Measurements from ENCODE around the gene CNST.

CNST gene

GRCh38 chr1:246566128-246566812, at the start of gene CNST, which contains the start of gene TFB2M:
CNST (plus strand) TSS chr1:246566456; CDS start chr1:246591563, 25,107 bp downstream.
TFB2M (minus strand) TSS chr1:246566261; CDS start chr1:246566138, 123 bp downstream.
- H3K4me3 ChIP-seq (ENCODE audit: control insufficient read depth, low read depth, low read length) = peak within 1 kb of the TSS; percentile 75
- peak; percentile 97 for DNase-seq (ENCODE audit: low read depth)
- TF ChIP-seq, protein P1, sequence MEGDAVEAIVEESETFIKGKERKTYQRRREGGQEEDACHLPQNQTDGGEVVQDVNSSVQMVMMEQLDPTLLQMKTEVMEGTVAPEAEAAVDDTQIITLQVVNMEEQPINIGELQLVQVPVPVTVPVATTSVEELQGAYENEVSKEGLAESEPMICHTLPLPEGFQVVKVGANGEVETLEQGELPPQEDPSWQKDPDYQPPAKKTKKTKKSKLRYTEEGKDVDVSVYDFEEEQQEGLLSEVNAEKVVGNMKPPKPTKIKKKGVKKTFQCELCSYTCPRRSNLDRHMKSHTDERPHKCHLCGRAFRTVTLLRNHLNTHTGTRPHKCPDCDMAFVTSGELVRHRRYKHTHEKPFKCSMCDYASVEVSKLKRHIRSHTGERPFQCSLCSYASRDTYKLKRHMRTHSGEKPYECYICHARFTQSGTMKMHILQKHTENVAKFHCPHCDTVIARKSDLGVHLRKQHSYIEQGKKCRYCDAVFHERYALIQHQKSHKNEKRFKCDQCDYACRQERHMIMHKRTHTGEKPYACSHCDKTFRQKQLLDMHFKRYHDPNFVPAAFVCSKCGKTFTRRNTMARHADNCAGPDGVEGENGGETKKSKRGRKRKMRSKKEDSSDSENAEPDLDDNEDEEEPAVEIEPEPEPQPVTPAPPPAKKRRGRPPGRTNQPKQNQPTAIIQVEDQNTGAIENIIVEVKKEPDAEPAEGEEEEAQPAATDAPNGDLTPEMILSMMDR (IDR thresholded peaks at IDR 0.05; ENCODE audit: control insufficient read depth, insufficient read depth, low read depth, low read length, missing control alignments) = no peak

DNA sequence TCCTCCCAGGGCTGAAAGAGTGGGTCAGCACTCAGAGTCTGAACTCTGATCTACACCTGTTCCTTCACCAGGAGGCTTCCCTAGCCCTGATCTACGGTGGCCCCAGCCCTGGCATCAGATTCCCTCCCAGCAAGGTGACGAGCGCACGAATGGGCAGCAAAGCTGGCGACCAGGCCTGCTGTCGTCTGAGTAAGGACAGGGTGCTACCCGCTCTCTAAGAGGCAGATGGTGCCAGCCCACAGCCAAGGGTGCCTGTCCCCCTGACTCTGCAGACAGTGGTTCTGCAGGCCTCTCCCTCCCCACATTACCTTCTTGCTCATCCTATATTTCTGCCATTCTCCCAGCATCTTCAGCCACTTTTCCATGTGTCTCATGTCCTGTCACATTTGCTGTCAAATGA, 48.9 kb upstream of the CNST start:
- H3K4me3 ChIP-seq (ENCODE audit: control insufficient read depth, low read depth, low read length) = no peak overlapping the region
- TF ChIP-seq, protein P1 (IDR thresholded peaks at IDR 0.05; ENCODE audit: control insufficient read depth, insufficient read depth, low read depth, low read length, missing control alignments) = no peak
- DNase-seq (ENCODE audit: low read depth) = no peak

DNA sequence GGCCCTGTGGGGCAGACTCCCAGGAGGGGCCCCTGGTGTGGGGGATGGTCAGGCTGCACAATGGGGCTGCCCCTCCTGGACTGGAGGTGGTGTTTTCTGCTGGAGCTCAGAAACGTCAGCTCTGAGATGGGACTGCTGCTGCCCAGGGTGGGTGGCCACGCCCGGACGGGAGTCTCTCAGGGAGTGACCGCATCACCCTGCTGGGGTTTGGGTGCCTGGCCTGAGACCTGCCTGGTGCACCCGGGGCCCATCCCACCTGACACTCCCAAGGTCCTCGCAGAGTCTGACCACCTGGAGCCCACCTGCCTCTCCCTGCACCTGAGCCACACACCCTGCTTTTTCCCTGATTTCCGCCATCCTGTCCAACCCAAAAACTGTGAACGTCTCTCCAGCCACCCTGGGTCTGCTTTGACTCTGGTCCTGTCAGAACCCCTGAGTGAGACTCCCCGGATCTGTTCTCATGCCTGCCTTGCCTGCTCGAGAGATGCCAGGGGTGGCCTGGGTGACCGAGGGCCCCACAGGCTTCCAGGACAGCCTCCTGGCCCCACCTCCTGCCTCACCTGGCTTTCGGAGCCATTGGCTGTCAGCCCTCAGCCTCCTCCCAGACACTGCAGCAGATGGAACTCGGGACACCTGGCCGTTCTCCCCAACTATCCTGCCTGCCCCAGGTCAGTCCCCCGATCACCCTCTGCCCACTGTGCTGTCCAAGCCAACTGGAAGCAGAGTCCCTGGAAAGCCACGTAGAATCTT, 47.6 kb upstream of the CNST start:
- H3K4me3 ChIP-seq (ENCODE audit: control insufficient read depth, low read depth, low read length) = no peak overlapping the region
- TF ChIP-seq, protein P1 (IDR thresholded peaks at IDR 0.05; ENCODE audit: control insufficient read depth, insufficient read depth, low read depth, low read length, missing control alignments) = no peak
- DNase-seq (ENCODE audit: low read depth) = no peak

DNA sequence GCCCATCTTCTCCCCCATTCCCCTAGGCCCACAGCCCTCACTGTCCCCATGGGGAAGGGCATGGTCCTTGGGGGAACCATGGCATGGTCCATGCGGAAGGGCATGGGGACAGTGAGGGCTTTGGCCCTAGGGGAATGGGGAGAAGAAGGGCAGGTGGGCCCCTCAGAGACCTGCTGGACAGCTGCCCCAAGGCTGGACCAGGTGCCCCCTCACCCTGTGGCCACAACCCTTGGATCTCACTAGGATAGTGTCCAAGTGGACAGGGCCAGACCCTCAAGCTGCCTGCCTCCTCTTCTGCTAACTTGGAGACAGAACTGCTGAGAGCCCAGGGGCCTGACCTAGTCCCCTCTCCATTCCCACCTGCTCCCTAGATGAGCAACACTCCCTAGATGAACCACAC, 46.7 kb upstream of the CNST start:
- no peak for DNase-seq (ENCODE audit: low read depth)
- TF ChIP-seq, protein P1 (IDR thresholded peaks at IDR 0.05; ENCODE audit: control insufficient read depth, insufficient read depth, low read depth, low read length, missing control alignments) = no peak
- H3K4me3 ChIP-seq (ENCODE audit: control insufficient read depth, low read depth, low read length) = no peak overlapping the region

DNA sequence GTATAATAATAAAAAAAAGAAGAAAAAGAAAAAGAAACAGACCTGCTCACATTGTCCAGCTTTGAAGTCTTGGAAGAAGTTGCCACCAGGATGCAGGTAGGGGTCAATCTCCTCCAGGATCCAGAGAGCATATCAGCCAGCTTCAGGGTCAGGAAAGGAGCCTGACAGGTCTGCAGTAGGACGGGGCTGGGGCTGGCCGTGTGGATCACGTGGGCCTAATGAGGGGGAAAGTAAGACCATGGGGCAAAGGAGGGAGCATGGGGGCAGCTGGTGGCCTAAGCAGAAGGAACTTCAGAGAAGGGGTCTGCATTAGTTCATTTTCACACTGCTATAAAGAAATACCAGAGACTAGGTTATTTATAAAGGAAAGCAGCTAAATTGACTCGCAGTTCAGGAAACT, 39.9 kb upstream of the CNST start:
- H3K4me3 ChIP-seq (ENCODE audit: control insufficient read depth, low read depth, low read length) = no peak overlapping the region
- TF ChIP-seq, protein P1 (IDR thresholded peaks at IDR 0.05; ENCODE audit: control insufficient read depth, insufficient read depth, low read depth, low read length, missing control alignments) = no peak
- no peak for DNase-seq (ENCODE audit: low read depth)

DNA sequence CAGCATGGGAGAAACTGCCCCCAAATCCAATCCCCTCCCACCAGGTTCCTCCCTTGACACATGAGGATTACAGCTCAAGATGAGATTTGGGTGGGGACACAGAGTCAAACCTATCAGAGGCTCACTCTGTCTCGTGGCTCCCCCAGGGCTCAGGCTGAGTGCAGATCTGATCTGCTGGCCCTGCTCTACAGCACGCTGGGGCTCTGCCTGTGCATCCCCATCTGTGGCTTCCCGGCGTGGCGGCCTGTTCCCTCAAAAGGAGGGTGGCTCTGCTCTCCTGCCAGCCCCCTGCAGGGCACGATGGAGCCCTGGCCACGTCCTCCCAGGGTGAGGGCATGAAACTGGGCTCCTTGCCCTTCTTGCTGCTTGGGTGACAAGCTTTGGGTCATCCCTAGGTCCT, 39.3 kb upstream of the CNST start:
- H3K4me3 ChIP-seq (ENCODE audit: control insufficient read depth, low read depth, low read length) = no peak overlapping the region
- TF ChIP-seq, protein P1 (IDR thresholded peaks at IDR 0.05; ENCODE audit: control insufficient read depth, insufficient read depth, low read depth, low read length, missing control alignments) = no peak
- DNase-seq (ENCODE audit: low read depth) = no peak
